HepG2 (cell line): ENCODE results near the gene SH3BP5.

ENCODE experiments used
- EP300 ChIP-seq, 3 experiments: sonication (generic) in 1 of 3; formaldehyde crosslinking in 1 of 3; IDR thresholded peaks; 2 replicates each; pipeline versions ENCODE4 v1.5.1 to v1.6.1; 2011 to 2020; ENCODE audit warnings: low read depth in 2 of 3, low read length in 2 of 3, borderline replicate concordance in 1 of 3, improper control_type of control experiment in 1 of 3, mild to moderate bottlenecking in 1 of 3, missing genetic modification reagents in 1 of 3, moderate library complexity in 1 of 3
- TF ChIP-seq, protein P1 (sequence below), 2 experiments: sonication (generic) in 1 of 2; formaldehyde crosslinking in 1 of 2; IDR thresholded peaks; 2 replicates each; pipeline versions ENCODE4 v1.5.1 to v1.6.1; 2011 to 2020; ENCODE audit warnings: borderline replicate concordance in 1 of 2, low read depth in 1 of 2, low read length in 1 of 2, mild to moderate bottlenecking in 1 of 2, missing genetic modification reagents in 1 of 2, moderate library complexity in 1 of 2
- TF ChIP-seq, protein P2 (sequence below), 2 experiments: sonication (generic) in 1 of 2; formaldehyde crosslinking in 1 of 2; IDR thresholded peaks; 2 replicates each; pipeline versions ENCODE4 v1.4.0 to v1.6.1; 2018 to 2020; ENCODE audit warnings: missing genetic modification reagents in 2 of 2, borderline replicate concordance in 1 of 2, low read depth in 1 of 2, mild to moderate bottlenecking in 1 of 2, missing biosample characterization in 1 of 2
- TF ChIP-seq, protein P3 (sequence below): sonication (generic); formaldehyde crosslinking; IDR thresholded peaks from 2 replicates; pipeline ENCODE4 v1.5.0; 2020; ENCODE audit warnings: mild to moderate bottlenecking, missing genetic modification reagents, moderate library complexity

DNA sequence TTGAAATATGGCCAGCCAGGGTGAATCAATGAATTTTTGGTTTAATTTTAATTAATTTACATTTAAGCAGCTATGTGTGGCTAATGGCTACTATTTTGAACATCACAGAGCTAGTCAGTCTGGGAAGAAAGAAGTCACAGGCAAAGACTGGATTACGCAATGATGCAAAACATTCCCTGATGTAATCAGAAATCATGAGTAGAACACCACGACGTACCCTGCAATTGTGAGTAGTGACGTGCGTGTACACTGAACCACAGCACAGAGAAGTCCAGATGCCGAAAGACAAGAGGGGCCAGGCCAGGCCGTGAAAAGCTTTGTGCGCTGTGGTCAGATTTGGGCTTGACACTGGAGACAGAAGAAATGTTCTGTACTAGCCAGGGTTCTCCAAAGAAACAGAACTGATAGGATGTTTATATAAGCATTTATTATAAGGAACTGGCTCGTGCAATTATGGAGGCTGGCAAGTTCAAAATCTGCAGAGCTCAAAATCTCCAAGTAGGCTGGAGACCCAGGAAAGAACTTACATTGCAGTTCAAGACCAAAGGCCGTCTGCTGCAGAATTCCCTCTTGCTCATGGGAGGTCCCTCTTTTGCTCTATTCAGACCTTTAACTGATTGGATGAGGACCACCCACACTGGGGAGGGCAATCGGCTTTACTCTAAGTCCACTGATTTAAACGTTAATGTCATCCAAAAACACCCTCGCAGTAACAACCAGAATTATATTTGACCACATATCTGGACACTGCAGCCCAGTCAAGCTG lies 44.6 kb downstream of the SH3BP5 start:
- TF ChIP-seq, protein P1, sequence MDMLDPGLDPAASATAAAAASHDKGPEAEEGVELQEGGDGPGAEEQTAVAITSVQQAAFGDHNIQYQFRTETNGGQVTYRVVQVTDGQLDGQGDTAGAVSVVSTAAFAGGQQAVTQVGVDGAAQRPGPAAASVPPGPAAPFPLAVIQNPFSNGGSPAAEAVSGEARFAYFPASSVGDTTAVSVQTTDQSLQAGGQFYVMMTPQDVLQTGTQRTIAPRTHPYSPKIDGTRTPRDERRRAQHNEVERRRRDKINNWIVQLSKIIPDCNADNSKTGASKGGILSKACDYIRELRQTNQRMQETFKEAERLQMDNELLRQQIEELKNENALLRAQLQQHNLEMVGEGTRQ (IDR thresholded peaks at IDR 0.05; ENCODE audit: low read depth, low read length) = no peak
- TF ChIP-seq, protein P1 (CRISPR knock-in tag; IDR thresholded peaks at IDR 0.05; ENCODE audit: borderline replicate concordance) = no peak
- TF ChIP-seq EP300 (IDR thresholded peaks at IDR 0.05; ENCODE audit: low read depth in 2 of 2, low read length in 2 of 2) (no peak), EP300 (CRISPR knock-in tag; IDR thresholded peaks at IDR 0.05; ENCODE audit: borderline replicate concordance) (no peak)
- TF ChIP-seq, protein P2, sequence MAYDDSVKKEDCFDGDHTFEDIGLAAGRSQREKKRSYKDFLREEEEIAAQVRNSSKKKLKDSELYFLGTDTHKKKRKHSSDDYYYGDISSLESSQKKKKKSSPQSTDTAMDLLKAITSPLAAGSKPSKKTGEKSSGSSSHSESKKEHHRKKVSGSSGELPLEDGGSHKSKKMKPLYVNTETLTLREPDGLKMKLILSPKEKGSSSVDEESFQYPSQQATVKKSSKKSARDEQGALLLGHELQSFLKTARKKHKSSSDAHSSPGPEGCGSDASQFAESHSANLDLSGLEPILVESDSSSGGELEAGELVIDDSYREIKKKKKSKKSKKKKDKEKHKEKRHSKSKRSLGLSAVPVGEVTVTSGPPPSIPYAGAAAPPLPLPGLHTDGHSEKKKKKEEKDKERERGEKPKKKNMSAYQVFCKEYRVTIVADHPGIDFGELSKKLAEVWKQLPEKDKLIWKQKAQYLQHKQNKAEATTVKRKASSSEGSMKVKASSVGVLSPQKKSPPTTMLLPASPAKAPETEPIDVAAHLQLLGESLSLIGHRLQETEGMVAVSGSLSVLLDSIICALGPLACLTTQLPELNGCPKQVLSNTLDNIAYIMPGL (CRISPR knock-in tag; IDR thresholded peaks at IDR 0.05; ENCODE audit: borderline replicate concordance in 1 of 2, low read depth in 1 of 2) = no peak
- TF ChIP-seq, protein P3, sequence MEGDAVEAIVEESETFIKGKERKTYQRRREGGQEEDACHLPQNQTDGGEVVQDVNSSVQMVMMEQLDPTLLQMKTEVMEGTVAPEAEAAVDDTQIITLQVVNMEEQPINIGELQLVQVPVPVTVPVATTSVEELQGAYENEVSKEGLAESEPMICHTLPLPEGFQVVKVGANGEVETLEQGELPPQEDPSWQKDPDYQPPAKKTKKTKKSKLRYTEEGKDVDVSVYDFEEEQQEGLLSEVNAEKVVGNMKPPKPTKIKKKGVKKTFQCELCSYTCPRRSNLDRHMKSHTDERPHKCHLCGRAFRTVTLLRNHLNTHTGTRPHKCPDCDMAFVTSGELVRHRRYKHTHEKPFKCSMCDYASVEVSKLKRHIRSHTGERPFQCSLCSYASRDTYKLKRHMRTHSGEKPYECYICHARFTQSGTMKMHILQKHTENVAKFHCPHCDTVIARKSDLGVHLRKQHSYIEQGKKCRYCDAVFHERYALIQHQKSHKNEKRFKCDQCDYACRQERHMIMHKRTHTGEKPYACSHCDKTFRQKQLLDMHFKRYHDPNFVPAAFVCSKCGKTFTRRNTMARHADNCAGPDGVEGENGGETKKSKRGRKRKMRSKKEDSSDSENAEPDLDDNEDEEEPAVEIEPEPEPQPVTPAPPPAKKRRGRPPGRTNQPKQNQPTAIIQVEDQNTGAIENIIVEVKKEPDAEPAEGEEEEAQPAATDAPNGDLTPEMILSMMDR = no peak
